Prostate gland (tissue), 2 donors: ENCODE measurements around the gene HPGD.

ENCODE experiments used
- CTCF ChIP-seq, 4 experiments: fragments of 200-600 bp in 2 of 4; fragments of 450-650 bp in 2 of 4; sonication (generic) in 2 of 4; IDR thresholded peaks; 1 replicate in 3 of 4; 2 replicates in 1 of 4; pipeline ENCODE4 v1.5.1; 2016 to 2019; ENCODE audit warnings: antibody characterized with exemption in 4 of 4, mild to moderate bottlenecking in 2 of 4, moderate library complexity in 2 of 4
- POLR2A ChIP-seq: fragments of 450-650 bp; IDR thresholded peaks from one replicate; pipeline ENCODE4 v1.6.1; 2016; ENCODE audit warnings: antibody characterized with exemption, mild to moderate bottlenecking
- POLR2AphosphoS5 ChIP-seq: sonication (generic); formaldehyde crosslinking; IDR thresholded peaks from one replicate; pipeline ENCODE4 v1.6.1; 2017; ENCODE audit warnings: antibody characterized with exemption

- TF ChIP-seq CTCF (IDR thresholded peaks at IDR 0.05), result no peak
- no peak for TF ChIP-seq POLR2A
- TF ChIP-seq POLR2AphosphoS5, result no peak
These were observed 16.6 kb upstream of the HPGD start for GRCh38 chr4:174538876-174539250.
